IPS DF 4.7 (cell line): ENCODE results near the gene RAPGEF5.

ENCODE experiments used
- DNase-seq: peaks from one replicate; pipeline ENCODE4 v3.0.0-alpha.2; 2013; ENCODE audit warnings: low spot score; ENCODE audit errors: extremely low read depth

Gene RAPGEF5

DNA sequence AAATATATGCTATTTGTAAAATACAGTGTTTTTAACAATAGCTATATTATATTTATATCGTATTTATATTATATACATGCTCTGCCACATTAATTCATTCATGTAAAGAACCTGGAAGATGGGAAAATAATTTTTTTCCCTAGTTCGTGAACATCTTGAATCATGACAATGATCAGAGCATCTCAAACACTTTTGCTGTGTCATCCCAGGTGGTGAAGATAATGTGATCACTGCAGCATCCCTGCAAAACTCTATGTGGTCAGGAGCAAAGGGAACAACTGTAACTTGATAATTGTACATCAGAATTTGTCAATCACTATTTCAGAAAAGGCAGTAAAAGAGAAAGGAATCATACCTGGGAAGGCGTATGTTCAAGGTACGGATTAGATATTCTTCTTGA, 39.3 kb downstream of the RAPGEF5 start:
- no peak for DNase-seq

DNA sequence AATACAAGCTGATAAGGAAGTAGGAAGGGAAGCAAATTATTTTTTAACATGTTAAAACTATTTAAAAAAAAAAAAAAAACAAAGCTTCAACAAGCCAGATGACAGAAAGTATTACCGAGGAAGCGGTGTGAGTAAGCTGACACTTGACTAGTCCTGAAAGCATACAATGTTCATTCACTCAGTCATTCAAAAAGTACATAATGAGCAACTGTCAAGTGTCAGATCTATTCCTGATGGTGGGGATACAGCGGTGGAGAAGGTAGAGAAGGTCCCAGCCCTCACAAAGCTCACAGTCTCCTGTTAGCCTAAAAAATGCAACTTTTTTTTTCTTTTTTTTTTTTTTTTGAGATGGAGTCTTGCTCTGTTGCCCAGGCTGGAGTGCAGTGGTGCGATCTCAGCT, 40.0 kb downstream of the RAPGEF5 start:
- DNase-seq: no peak

DNA sequence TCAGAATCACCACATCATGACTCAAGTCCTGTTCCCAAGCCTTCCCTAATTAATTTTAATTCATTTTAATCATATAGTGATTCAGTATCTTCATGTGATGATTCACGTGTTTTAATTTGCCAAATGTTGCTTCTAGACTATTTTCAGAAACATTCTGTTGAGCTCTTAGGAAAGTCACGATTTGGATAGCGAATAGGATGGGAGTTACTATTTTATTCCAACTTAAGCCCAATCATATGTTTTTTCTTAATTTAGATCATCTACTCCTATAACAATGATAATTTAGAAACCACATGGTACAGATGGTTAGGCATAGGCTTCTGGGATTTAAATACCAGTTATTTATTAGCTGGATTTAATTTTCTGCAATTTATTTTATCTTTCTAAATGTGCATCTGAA, 49.1 kb downstream of the RAPGEF5 start:
- no peak for DNase-seq

- DNase-seq: no peak
These were observed 51.2 kb downstream of the RAPGEF5 start for GRCh38 chr7:22305706-22306105.

DNA sequence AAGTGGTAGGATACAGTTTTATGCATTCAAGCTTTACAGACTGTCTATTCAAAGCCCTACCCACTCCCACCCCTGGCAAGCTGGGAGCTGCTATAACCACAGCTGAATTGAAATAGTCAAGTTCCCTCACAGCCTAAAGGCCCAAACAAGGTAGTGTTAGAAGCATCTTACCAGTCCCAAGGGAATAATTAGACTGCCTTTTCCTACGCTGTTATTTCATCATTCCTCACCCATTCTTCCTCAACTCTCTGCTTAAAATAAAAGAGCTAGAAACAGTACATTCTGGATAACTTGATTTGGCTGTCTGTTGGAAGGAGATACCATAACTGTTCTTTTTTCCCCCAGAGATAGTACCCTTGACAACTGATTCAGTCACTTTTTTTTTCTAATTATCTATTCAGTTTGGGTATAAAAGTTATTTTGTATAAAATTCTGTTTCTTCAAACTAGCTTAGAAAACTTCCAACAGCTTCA, 54.0 kb downstream of the RAPGEF5 start:
- no peak for DNase-seq

DNA sequence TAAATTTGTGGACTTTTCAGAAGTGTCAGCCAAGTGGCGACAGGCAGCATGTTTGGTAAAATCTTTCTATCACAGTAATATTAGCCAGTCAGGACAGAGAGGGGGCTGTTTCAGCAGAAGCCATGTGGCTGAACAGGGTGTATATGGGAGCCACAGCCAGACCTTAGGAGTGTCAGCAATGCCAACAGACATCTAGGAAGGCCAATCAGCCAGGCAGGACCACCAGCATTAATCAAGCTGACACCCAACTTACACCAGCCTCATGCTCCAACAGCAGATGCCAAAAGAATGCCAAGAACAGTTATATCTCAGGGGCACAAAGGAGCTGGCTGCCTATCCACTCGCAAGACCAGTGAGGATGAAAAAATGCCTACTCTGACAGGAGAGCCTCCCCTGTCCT, 54.8 kb downstream of the RAPGEF5 start:
- DNase-seq: no peak

- DNase-seq: no peak
These were observed 55.2 kb downstream of the RAPGEF5 start for GRCh38 chr7:22301790-22302189.

GRCh38 chr7:22300839-22301238, 56.1 kb downstream of the RAPGEF5 start:
- no peak for DNase-seq

GRCh38 chr7:22296916-22297315, 60.0 kb downstream of the RAPGEF5 start:
- DNase-seq: no peak

GRCh38 chr7:22296265-22296566, 60.7 kb downstream of the RAPGEF5 start:
- no peak for DNase-seq

- no peak for DNase-seq
These were observed 61.3 kb downstream of the RAPGEF5 start for GRCh38 chr7:22295402-22296264.

GRCh38 chr7:22292531-22292930, 64.4 kb downstream of the RAPGEF5 start:
- no peak for DNase-seq

- no peak for DNase-seq
These were observed 65.0 kb downstream of the RAPGEF5 start for GRCh38 chr7:22291977-22292376.

DNA sequence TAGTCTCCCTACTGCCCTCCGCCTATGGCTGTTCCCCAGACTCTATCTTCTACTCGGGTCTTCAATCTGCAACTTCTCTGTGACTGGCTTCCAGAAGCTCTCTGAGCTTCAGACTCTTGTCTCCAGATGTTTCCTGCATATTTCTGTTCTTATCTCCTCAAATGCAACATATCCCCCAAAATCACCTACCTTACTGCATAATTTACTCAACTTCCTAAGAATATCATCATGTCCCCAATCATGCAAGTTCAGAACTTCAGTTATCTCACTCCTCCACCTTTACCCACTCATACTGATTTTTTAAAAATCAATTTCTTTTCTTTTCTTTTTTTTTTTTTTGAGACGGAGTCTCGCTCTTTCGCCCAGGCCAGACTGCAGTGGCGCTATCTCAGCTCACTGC, 68.8 kb downstream of the RAPGEF5 start:
- no peak for DNase-seq

DNA sequence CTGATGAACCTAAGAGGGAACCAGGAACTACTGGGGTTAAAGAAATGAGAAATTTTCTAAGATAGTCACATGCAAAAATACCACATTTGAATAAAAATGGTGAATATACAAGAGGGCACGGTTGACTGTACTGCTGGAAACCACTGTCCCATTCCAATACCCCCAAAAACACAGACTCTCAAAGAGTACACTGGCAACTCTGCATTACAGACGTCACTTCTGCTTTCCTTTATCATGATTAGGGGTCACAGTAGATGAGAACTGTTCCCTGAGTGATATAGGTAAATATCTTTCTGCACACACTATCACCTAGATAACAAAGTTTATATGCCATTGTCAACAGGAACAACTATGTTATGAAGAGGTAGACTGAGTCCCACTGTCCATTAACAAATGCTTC, 69.5 kb downstream of the RAPGEF5 start:
- no peak for DNase-seq

DNA sequence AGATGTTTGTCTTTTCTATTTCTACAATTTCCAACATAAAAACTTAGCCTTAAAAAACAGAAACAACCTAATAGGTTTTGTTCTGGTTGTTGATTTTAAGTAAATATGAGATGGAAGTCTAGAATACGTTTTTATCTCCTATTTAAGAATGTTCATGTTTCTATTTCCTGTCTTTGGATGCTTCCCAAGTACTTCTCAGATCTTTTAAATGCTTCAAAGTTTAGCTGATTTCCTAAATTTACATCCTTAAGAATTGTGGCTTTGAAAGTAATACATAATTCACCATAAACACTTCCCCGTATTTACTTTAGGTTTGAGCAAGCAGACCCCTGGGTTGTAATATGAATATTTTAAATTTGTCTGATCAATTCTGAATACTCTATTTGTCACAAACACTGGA, 70.5 kb downstream of the RAPGEF5 start:
- DNase-seq: no peak

- DNase-seq: no peak
These were observed 75.5 kb downstream of the RAPGEF5 start for GRCh38 chr7:22281481-22281880.

GRCh38 chr7:22280031-22280430, 76.9 kb downstream of the RAPGEF5 start:
- no peak for DNase-seq

DNA sequence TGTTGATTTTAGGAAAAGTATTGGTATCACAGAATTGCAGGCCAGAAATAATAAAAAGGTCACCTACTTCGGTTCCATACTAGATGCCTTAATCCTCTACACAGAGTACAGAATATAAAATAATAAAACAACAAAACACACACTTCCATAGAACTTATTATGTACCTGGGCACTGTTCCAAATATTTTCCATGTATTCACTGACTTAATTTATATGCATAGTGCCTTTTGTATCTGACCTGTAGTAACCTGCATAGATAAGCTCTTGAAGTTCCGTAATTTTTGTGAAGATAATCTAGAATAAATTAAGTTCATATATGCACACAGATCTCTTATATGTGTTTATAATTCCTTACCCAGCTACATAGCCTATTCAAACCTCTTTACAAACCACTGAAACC, 78.3 kb downstream of the RAPGEF5 start:
- no peak for DNase-seq

DNA sequence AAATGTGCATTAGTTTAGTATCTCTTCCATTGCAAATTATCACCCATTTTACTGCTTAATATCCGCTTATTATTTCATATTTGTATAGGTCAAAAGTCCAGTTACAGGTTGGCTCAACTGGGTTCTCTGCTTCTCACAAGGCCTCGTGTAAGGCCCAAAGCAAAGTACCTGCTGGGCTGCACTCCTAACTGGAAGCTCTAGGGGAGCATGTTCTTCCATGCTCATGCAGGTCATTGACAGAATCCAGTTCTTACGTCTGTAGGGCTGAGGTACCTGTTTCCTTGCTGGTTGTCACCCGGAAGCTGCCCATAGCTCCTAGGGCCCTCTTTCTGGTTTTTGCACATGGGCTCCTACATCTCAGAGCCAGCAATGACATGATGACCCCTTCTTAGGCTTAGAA, 79.6 kb downstream of the RAPGEF5 start:
- DNase-seq: no peak

DNA sequence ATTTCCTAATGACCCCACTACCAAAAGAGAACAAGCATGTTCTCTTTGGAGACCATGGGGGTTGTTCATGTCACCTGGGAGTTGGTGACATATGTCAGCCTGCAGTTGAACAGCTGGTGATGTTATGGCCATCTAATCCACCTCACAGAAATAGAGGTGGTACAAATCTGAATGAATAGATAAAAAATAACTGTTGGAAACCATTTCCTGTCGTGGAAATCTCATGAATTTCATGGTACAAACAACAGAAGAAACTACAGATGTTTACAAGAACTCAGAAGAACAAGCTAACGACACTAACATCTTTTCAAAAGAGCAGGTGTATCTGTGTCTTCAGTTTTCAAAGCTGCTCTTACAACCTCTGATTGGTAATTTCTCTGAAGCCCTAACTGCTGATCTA, 81.3 kb downstream of the RAPGEF5 start:
- no peak for DNase-seq

- no peak for DNase-seq
These were observed 85.6 kb downstream of the RAPGEF5 start for GRCh38 chr7:22271311-22271710.

GRCh38 chr7:22270371-22270770, 86.6 kb downstream of the RAPGEF5 start:
- DNase-seq: no peak

- no peak for DNase-seq
These were observed 87.0 kb downstream of the RAPGEF5 start for GRCh38 chr7:22269963-22270362.
